H1 (cell line): Measurements from ENCODE around the gene RRAD. TPM values are rescaled to one million over a fixed set of nuclear protein-coding genes. Genes with fewer than 3 reads are reported as not detected.

Source experiments
- CTCF ChIA-PET: fragments of 300-600 bp; sonication (Branson Sonifier 250); formaldehyde crosslinking; loops from one replicate; lab custom pipeline; 2021; ENCODE audit not compliant: partially characterized antibody; lab: Charles Lee
- POLR2A ChIA-PET: fragments of 300-600 bp; sonication (Branson Sonifier 250); formaldehyde crosslinking; loops from one replicate; lab custom pipeline; 2021; ENCODE audit warnings: inconsistent platforms; ENCODE audit not compliant: partially characterized antibody; lab: Charles Lee
- DNase-seq, 2 experiments: peaks; one replicate each; pipeline versions ENCODE4 v3.0.0 to v3.0.0-alpha.2; 2010 to 2022; ENCODE audit warnings: low spot score in 2 of 2, low read depth in 1 of 2, mixed read lengths in 1 of 2
- FAIRE-seq: peaks from 2 replicates; lab custom pipeline; 2011; peaks lifted over from hg19 to GRCh38; lab: Jason Lieb, UNC
- H2AFZ ChIP-seq: 2 replicates; pipeline ENCODE4 v1.8.1; 2012; ENCODE audit warnings: low read length, inconsistent platforms
- H2AK5ac ChIP-seq: 2 replicates; pipeline ENCODE4 v1.6.1; 2013; ENCODE audit warnings: low read depth, low read length
- H2BK120ac ChIP-seq: replicated peaks from 2 replicates; pipeline ENCODE3; 2013; ENCODE audit warnings: low read depth, low read length, inconsistent platforms
- H2BK12ac ChIP-seq: 2 replicates; pipeline ENCODE4 v1.6.1; 2013; ENCODE audit warnings: low read depth, low read length
- H2BK15ac ChIP-seq: 2 replicates; pipeline ENCODE4 v1.6.1; 2013; ENCODE audit warnings: low read length
- H2BK20ac ChIP-seq: 2 replicates; pipeline ENCODE4 v1.6.1; 2013; ENCODE audit warnings: low read length
- H2BK5ac ChIP-seq: 2 replicates; pipeline ENCODE4 v1.6.1; 2013; ENCODE audit warnings: low read depth, low read length
- H3K14ac ChIP-seq: 2 replicates; pipeline ENCODE4 v1.6.1; 2013; ENCODE audit warnings: inconsistent platforms; ENCODE audit not compliant: insufficient read length
- H3K18ac ChIP-seq: 2 replicates; pipeline ENCODE4 v1.6.1; 2013; ENCODE audit warnings: low read length; ENCODE audit errors: extremely low read depth
- H3K23ac ChIP-seq: 2 replicates; pipeline ENCODE4 v1.6.1; 2013; ENCODE audit warnings: inconsistent platforms; ENCODE audit not compliant: insufficient read length
- H3K23me2 ChIP-seq: 2 replicates; pipeline ENCODE4 v1.6.1; 2013; ENCODE audit warnings: low read depth, low read length
- H3K27ac ChIP-seq: 2 replicates; pipeline ENCODE4 v1.6.1; 2011; ENCODE audit warnings: low read depth, low read length, inconsistent platforms
- H3K27me3 ChIP-seq, 4 experiments: replicated peaks in 1 of 4; 1 replicate in 1 of 4; 2 replicates in 3 of 4; pipeline versions ENCODE4 v1.6.1 to v1.8.1; 2011 to 2013; ENCODE audit warnings: low read length in 3 of 4, mild to moderate bottlenecking in 3 of 4, inconsistent platforms in 2 of 4, mixed read lengths in 2 of 4, moderate library complexity in 1 of 4; ENCODE audit not compliant: control insufficient read depth in 3 of 4, insufficient read depth in 3 of 4; ENCODE audit errors: extremely low read depth in 1 of 4
- H3K36me3 ChIP-seq, 4 experiments: 2 replicates each; pipeline versions ENCODE4 v1.6.1 to v1.8.1; 2011 to 2013; ENCODE audit warnings: mild to moderate bottlenecking in 4 of 4, low read length in 3 of 4, moderate library complexity in 2 of 4, control low read depth in 1 of 4, inconsistent platforms in 1 of 4; ENCODE audit not compliant: insufficient read depth in 4 of 4, control insufficient read depth in 2 of 4
- H3K4ac ChIP-seq: replicated peaks from 2 replicates; pipeline ENCODE3; 2013; ENCODE audit warnings: low read length, low read depth, mixed read lengths, inconsistent platforms; ENCODE audit not compliant: insufficient read length
- H3K4me1 ChIP-seq, 4 experiments: replicated peaks in 1 of 4; 1 replicate in 1 of 4; 2 replicates in 3 of 4; pipeline versions ENCODE4 v1.6.1 to v1.8.1; 2011 to 2013; ENCODE audit warnings: low read length in 3 of 4, inconsistent platforms in 2 of 4, mixed read lengths in 1 of 4; ENCODE audit not compliant: insufficient read depth in 4 of 4, control insufficient read depth in 3 of 4
- H3K4me2 ChIP-seq, 2 experiments: 2 replicates each; pipeline versions ENCODE4 v1.6.1 to v1.8.1; 2011 to 2013; ENCODE audit warnings: low read depth in 2 of 2, low read length in 2 of 2, control low read depth in 1 of 2, inconsistent platforms in 1 of 2, mild to moderate bottlenecking in 1 of 2; ENCODE audit not compliant: insufficient read depth in 1 of 2
- H3K4me3 ChIP-seq, 4 experiments: fragments of 200-600, 300-600 bp in 1 of 4; sonication (generic), shearing (Covaris generic), sonication (Bioruptor Twin) in 1 of 4; 2 replicates each; pipeline versions ENCODE4 v1.5.1 to v1.8.1; 2011 to 2016; ENCODE audit warnings: low read length in 4 of 4, low read depth in 3 of 4, control low read depth in 2 of 4, inconsistent platforms in 2 of 4, mild to moderate bottlenecking in 2 of 4, mixed read lengths in 1 of 4, moderate library complexity in 1 of 4; ENCODE audit not compliant: insufficient read depth in 2 of 4; ENCODE audit errors: extremely low read depth in 1 of 4
- H3K56ac ChIP-seq: replicated peaks from 2 replicates; pipeline ENCODE3; 2013; ENCODE audit warnings: low read depth, mild to moderate bottlenecking, mixed read lengths, low read length, inconsistent platforms; ENCODE audit not compliant: insufficient read length
- H3K79me1 ChIP-seq: 2 replicates; pipeline ENCODE4 v1.6.1; 2013; ENCODE audit warnings: low read depth, low read length, control low read depth
- H3K79me2 ChIP-seq, 2 experiments: 2 replicates each; pipeline versions ENCODE4 v1.6.1 to v1.8.1; 2012 to 2013; ENCODE audit warnings: low read length in 2 of 2, mild to moderate bottlenecking in 2 of 2, inconsistent platforms in 1 of 2; ENCODE audit not compliant: insufficient read depth in 2 of 2, control insufficient read depth in 1 of 2
- H3K9ac ChIP-seq, 4 experiments: replicated peaks in 1 of 4; 1 replicate in 1 of 4; 2 replicates in 3 of 4; pipeline versions ENCODE4 v1.6.1 to v1.8.1; 2011 to 2013; ENCODE audit warnings: low read depth in 3 of 4, low read length in 3 of 4, control low read depth in 2 of 4, mild to moderate bottlenecking in 2 of 4, moderate library complexity in 2 of 4, inconsistent platforms in 1 of 4; ENCODE audit errors: extremely low read depth in 1 of 4
- H3K9me3 ChIP-seq, 2 experiments: 2 replicates each; pipeline versions ENCODE4 v1.6.1 to v1.8.1; 2012 to 2013; ENCODE audit warnings: mild to moderate bottlenecking in 2 of 2, moderate library complexity in 2 of 2, control low read depth in 1 of 2, inconsistent platforms in 1 of 2, low read depth in 1 of 2, low read length in 1 of 2, mixed read lengths in 1 of 2; ENCODE audit not compliant: insufficient read depth in 2 of 2
- H4K20me1 ChIP-seq, 2 experiments: replicated peaks in 1 of 2; 2 replicates each; pipeline versions ENCODE3 to v1.8.1; 2011 to 2013; ENCODE audit warnings: inconsistent platforms in 2 of 2, low read length in 2 of 2, mild to moderate bottlenecking in 1 of 2; ENCODE audit not compliant: insufficient read depth in 2 of 2, control insufficient read depth in 1 of 2
- H4K5ac ChIP-seq: 2 replicates; pipeline ENCODE4 v1.6.1; 2013; ENCODE audit warnings: low read length, low read depth, mixed read lengths, inconsistent platforms; ENCODE audit not compliant: insufficient read length
- H4K8ac ChIP-seq: 2 replicates; pipeline ENCODE4 v1.8.0; 2013; ENCODE audit warnings: mild to moderate bottlenecking, moderate library complexity, low read length, inconsistent platforms; ENCODE audit not compliant: insufficient read depth; ENCODE audit errors: extremely low read depth
- H4K91ac ChIP-seq: replicated peaks from 2 replicates; pipeline ENCODE3; 2013; ENCODE audit warnings: low read length, mixed read lengths, inconsistent platforms; ENCODE audit not compliant: insufficient read length
- HDAC2 ChIP-seq, 2 experiments: fragments of 300-600 bp in 1 of 2; sonication (generic) in 1 of 2; IDR thresholded peaks; 2 replicates each; pipeline ENCODE4 v1.6.1; 2011 to 2012; ENCODE audit warnings: low read depth in 2 of 2, low read length in 2 of 2, mild to moderate bottlenecking in 2 of 2, moderate library complexity in 2 of 2, borderline replicate concordance in 1 of 2, inconsistent platforms in 1 of 2
- HDAC6 ChIP-seq: IDR thresholded peaks from one replicate; pipeline ENCODE4 v1.7.1; 2012; ENCODE audit warnings: low read depth, mild to moderate bottlenecking, inconsistent platforms, low read length, moderate library complexity
- NANOG ChIP-seq: IDR thresholded peaks from 2 replicates; pipeline ENCODE4 v1.6.1; 2011; ENCODE audit warnings: low read length, low read depth, mild to moderate bottlenecking, inconsistent platforms; ENCODE audit not compliant: insufficient read depth, poor library complexity, severe bottlenecking
- POLR2AphosphoS5 ChIP-seq: IDR thresholded peaks from 2 replicates; pipeline ENCODE4 v1.6.1; 2011; ENCODE audit warnings: low read depth, low read length
- TAF1 ChIP-seq: IDR thresholded peaks from 2 replicates; pipeline ENCODE4 v1.6.1; 2011; ENCODE audit warnings: mild to moderate bottlenecking, low read depth, low read length
- YY1 ChIP-seq: IDR thresholded peaks from 2 replicates; pipeline ENCODE4 v1.6.1; 2011; ENCODE audit warnings: low read depth, mild to moderate bottlenecking, low read length
- WGBS, 2 experiments: shearing (Covaris generic) in 1 of 2; methylation state at CpG; one replicate each; pipeline versions ENCODE4 v1.1.6 to v1.1.7; 2013 to 2015; ENCODE audit warnings: low lambda C conversion rate in 2 of 2, mixed read lengths in 2 of 2, inconsistent platforms in 1 of 2, low coverage in 1 of 2, missing lambda C conversion rate in 1 of 2; ENCODE audit not compliant: insufficient replicate concordance in 2 of 2, insufficient coverage in 1 of 2, insufficient read length in 1 of 2; ENCODE audit errors: extremely low coverage in 1 of 2, missing lambda C conversion rate in 1 of 2; 5-methylcytosine and 5-hydroxymethylcytosine counted together
- polyA plus RNA-seq, 7 experiments: library from polyadenylated mRNA; depleted of rRNA in 3 of 7; stranded (reverse) in 5 of 7; unstranded in 2 of 7; fragments of >200 nt in 5 of 7; fragments of 200-250 nt in 2 of 7; gene quantifications; 1 replicate in 5 of 7; 2 replicates in 1 of 7; 4 replicates in 1 of 7; pipeline versions ENCODE4 v1.2.1 to v1.2.3, GENCODE V29; 2011 to 2013; ENCODE audit warnings: missing spikeins in 2 of 7, mixed read lengths in 2 of 7
- total RNA-seq: library from RNA; stranded (reverse); fragmentation: NEBNext Ultra II Directional; extraction: Animal tissue kit (Norgen Biotek cat#: 25700); gene quantifications from 2 replicates; pipeline ENCODE4 v1.2.1, GENCODE V29; 2021

Gene RRAD
- total and polyA plus RNA-seq, 2 of the 8 experiments (the other 6 are each of a cell fraction or from before 2014, with no cell fraction given): 0.17 TPM; not detected in 1

DNA sequence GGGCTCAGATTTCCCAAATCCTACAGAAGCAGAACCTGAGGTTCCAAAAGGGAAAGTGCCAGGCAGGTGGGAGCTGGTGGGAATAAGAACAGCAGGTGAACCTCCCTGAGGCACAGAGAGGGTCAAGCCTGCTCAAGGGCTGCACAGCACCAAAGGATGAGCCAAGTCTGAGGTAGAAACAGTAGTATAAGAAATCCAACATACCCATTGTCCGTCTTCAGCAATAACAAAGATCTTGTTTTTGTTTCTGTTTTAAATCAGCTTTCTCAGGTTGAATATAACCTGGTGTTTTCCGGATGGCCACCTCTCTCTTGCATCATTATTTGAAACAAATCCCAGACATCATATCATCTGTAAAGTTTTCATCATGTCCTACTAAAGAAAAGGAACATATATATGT, 25.1 kb upstream of the RRAD start:
- POLR2A ChIA-PET: no interaction called here
- FAIRE-seq: no peak
- Histone ChIP-seq H3K4me1 (peaks cover 0 to 5% (median 1%) of the 10 kb centered on the region in 4 experiments; a peak in 2 of 7 replicates), H2AK5ac (no peak overlapping the region), H2AFZ (no peak overlapping the region), H3K56ac (no peak overlapping the region), H4K20me1 (no peaks in the 10 kb centered on the region), H3K9ac (no peak overlapping the region), H3K79me2 (no peaks in the 10 kb centered on the region), H3K79me1 (no peaks in the 10 kb centered on the region), H3K23me2 (peaks cover 2% of the 10 kb centered on the region; the same call in 1 of the 2 replicates), H3K14ac (no peak overlapping the region), H2BK120ac (no peak overlapping the region), H3K27ac (no peak overlapping the region), H3K18ac (no peak overlapping the region), H3K36me3 (no peaks in the 10 kb centered on the region), H3K4me3 (no peak overlapping the region), H3K4me2 (no peak overlapping the region), H2BK12ac (no peak overlapping the region), H2BK20ac (no peak overlapping the region), H3K27me3 (peaks cover 10 to 34% (median 32%) of the 10 kb centered on the region in 4 experiments), H4K91ac (no peak overlapping the region), H3K4ac (no peak overlapping the region), H4K5ac (no peak overlapping the region), H3K23ac (no peak overlapping the region), H2BK15ac (no peak overlapping the region), H3K9me3 (no peaks in the 10 kb centered on the region), H2BK5ac (no peak overlapping the region), H4K8ac (no peak overlapping the region)
- no peak for DNase-seq
- WGBS, 2 experiments: 82% methylated on average over 2 of the region's 2 CpGs; no CpG with 5 or more reads in 1 of the 2 experiments
- CTCF ChIA-PET: interaction anchor here (0.6 to 1.4 kb wide), 5 partner anchors 12 to 186 kb away, joined by 3 to 5 read pairs (median 3); no protein-coding TSS in a partner anchor
- TF ChIP-seq HDAC6 (no peak), NANOG (no peak), POLR2AphosphoS5 (no peak), YY1 (no peak), HDAC2 (IDR thresholded peaks at IDR 0.05; ENCODE audit: borderline replicate concordance in 1 of 2, low read depth in 2 of 2, low read length in 2 of 2) (no peak), TAF1 (no peak)
